GM12878 (cell line): ENCODE results near the gene DISC1.

Experiments used
- CBX3 ChIP-seq: fragments of 200-600 bp; sonication (generic); IDR thresholded peaks from 2 replicates; pipeline ENCODE4 v1.6.1; 2016; ENCODE audit warnings: low read depth, borderline replicate concordance
- CHD4 ChIP-seq: fragments of 200-600 bp; sonication (generic); IDR thresholded peaks from 2 replicates; pipeline ENCODE4 v1.6.1; 2016; ENCODE audit warnings: mild to moderate bottlenecking
- CTCF ChIP-seq, 3 experiments: IDR thresholded peaks in 2 of 3; conservative IDR thresholded peaks in 1 of 3; 2 replicates each; pipeline ENCODE4 v1.5.1; 2011; ENCODE audit warnings: low read depth in 3 of 3, low read length in 3 of 3, mild to moderate bottlenecking in 3 of 3, control low read depth in 2 of 3, moderate library complexity in 2 of 3, inconsistent platforms in 1 of 3, mixed read lengths in 1 of 3; ENCODE audit not compliant: control insufficient read depth in 2 of 3, insufficient read depth in 1 of 3; ENCODE audit errors: extremely low read depth in 1 of 3
- EGR1 ChIP-seq, 2 experiments: IDR thresholded peaks; 1 replicate in 1 of 2; 2 replicates in 1 of 2; pipeline ENCODE4 v1.6.1; 2011 to 2012; ENCODE audit warnings: low read depth in 2 of 2, low read length in 2 of 2, borderline replicate concordance in 1 of 2, mild to moderate bottlenecking in 1 of 2, moderate library complexity in 1 of 2
- JUNB ChIP-seq: IDR thresholded peaks from 2 replicates; pipeline ENCODE4 v1.6.1; 2016; ENCODE audit warnings: antibody characterized with exemption, mild to moderate bottlenecking
- JUND ChIP-seq: IDR thresholded peaks from 2 replicates; pipeline ENCODE4 v1.6.1; 2012; ENCODE audit warnings: low read depth, mild to moderate bottlenecking, low read length, improper control_type of control experiment, moderate library complexity
- ZBTB11 ChIP-seq: fragments of 450-650 bp; formaldehyde crosslinking; IDR thresholded peaks from 2 replicates; pipeline ENCODE4 v1.5.0; 2022; ENCODE audit warnings: mild to moderate bottlenecking, missing genetic modification characterization
- ZZZ3 ChIP-seq: IDR thresholded peaks from 2 replicates; pipeline ENCODE4 v1.6.1; 2011; ENCODE audit warnings: low read depth; ENCODE audit not compliant: control insufficient read depth, insufficient read length

GRCh38 chr1:231991231-231991630 lies 364.6 kb downstream of the DISC1 start:
- no peak for TF ChIP-seq EGR1 (IDR thresholded peaks at IDR 0.05; ENCODE audit: borderline replicate concordance in 1 of 2, low read depth in 2 of 2, low read length in 2 of 2)
- no peak for TF ChIP-seq JUND
- no peak for TF ChIP-seq JUNB
- TF ChIP-seq CBX3, result no peak
- no peak for TF ChIP-seq CHD4
- TF ChIP-seq CTCF (IDR thresholded peaks at IDR 0.05 in 2 of 3, conservative IDR thresholded peaks at IDR 0.05 in 1 of 3; ENCODE audit: control insufficient read depth in 2 of 3, extremely low read depth in 1 of 3, insufficient read depth in 1 of 3, low read depth in 3 of 3, low read length in 3 of 3), result no peak
- TF ChIP-seq ZZZ3, result no peak
- TF ChIP-seq ZBTB11, result no peak
